GM18867 (cell line): Measurements from ENCODE around the gene TBX2.

Experiments used
- ATAC-seq: cut with Tn5 transposase; IDR thresholded peaks from one replicate; pipeline ENCODE4 v1.9.1; 2021; ENCODE audit warnings: mild to moderate bottlenecking, moderate library complexity; ENCODE audit not compliant: unreplicated experiment

The TBX2 gene

DNA sequence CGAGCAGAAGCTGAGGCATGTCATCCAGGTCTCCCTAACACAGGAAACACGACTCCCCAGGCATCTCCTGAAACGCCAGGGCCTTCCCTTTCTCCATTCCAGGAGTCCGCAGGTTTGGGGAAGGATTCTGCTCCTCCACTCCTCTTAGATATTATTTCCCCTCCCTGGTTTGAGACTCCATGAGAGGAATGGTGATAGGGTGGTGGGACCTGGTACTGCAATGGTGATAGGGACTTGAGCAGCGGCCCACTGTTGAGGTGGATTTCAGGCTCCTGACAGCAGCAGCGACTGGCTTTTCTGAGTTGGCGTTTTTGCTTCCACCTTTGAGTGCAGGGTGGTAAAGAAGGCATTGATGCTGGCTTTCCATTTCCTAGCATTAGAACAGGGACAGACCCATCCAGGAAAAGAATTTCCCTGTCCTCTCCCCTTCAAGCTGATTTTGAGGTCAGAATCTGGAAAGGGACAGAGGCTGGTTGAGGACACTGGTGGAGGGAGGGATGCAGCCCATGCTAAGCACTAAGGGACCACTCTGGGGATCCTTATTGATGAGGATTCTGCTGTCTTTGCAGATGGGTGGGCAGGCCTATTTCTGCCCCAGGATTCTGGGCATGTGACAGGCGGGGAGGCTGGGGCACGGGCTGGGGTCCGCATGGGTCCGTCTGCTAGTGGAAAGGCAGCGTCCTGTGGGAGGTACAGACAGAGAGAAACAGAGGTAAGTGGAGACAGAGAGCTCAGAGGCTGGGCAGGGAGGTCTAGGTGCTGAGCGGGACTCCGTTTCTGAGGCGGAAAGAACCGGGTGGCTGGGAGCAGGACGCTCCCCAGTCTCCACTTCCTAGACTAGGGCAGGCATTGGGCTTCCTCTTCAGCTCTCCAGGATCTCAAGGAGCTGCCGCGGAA, 51.2 kb downstream of the TBX2 start:
- no peak for ATAC-seq

DNA sequence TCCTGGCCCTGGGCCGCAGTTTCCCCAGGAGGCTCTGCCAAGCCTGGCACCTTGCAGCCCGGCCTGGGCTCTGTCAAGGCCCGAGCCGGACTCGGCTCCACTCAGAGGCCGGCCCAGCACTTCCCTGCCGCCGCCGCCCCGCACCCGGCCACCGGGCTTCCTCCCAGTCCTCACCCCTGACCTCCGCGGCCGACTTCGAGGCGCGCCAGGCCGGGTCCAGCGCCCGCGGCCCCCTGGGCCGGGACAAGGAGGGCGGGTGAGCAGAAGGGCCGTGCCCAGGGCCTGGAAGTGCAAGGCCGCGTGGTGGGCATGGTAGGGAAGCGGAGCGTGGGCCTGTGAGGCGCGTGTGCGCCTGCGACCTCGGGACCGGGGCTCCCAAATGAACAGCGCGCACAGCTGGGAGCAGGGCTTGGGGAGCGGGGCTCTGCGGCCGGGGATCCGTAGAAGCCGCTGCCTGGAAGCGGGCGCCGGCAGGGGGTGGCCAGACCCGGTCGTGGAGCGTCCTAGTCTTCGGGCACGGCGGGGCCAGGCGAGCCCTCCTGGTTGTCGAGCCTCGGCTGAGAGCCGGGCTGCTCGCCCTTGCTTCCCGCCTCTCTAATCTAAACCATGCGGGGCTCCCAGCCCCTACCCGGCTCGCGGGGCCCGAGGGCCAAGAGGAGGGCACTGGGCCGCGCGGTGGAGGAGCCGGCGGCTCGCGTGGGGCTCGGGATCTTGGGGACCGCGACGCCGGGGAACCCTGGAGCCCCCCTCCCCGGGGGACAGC, 52.1 kb downstream of the TBX2 start:
- ATAC-seq, result no peak

DNA sequence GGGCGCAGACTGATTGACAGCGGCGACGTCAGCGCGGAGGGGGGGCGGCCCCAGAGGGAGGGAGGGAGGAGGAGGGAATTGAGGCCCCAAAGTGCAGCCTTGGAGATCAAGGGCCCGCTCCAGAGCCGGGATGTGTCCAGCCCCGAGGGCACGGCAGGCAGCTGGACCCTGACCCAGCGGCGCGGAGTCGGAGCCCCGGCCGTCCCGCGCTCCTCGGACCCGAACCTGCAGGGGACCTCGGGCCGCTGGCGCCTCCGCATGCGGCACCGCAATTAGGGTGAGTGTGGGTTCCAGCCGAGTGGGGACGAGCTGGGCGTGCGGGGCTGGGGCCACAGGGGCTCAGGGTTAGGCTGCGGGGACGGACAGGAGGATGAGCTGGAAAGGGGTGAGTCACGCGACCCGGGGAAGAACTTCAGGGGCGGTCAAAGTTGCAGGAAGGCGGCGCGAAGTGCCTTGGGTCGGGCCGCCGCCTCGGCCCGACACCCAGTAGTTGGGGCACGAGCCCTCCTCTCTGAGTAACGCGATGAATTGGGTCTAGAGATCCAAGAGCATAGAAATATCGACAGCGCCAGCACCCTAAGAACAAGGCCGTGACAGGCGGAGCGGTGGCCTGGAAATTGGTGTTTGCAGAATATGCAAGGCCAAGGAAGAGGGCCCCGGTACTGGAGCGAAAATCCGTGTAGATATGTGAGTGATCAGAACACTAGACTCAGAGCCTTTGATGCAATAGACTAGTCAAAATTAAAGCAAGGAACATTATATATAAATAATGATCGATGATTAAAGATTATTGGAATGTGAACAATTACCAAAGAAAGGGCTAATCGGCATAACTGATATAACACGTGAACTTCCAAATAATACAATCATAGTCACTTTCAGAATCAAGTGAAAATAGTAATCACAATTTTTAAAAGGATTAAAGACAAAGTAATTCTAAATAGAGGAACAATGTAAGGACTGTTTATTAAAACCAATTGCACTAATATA, 53.0 kb downstream of the TBX2 start, which contains the start of gene TBX4:
TSS of gene TBX4 (plus strand) at position 122 of the 990 bp plus-strand sequence. CDS start 4,069 bp downstream, outside the sequence.
- no peak for ATAC-seq

DNA sequence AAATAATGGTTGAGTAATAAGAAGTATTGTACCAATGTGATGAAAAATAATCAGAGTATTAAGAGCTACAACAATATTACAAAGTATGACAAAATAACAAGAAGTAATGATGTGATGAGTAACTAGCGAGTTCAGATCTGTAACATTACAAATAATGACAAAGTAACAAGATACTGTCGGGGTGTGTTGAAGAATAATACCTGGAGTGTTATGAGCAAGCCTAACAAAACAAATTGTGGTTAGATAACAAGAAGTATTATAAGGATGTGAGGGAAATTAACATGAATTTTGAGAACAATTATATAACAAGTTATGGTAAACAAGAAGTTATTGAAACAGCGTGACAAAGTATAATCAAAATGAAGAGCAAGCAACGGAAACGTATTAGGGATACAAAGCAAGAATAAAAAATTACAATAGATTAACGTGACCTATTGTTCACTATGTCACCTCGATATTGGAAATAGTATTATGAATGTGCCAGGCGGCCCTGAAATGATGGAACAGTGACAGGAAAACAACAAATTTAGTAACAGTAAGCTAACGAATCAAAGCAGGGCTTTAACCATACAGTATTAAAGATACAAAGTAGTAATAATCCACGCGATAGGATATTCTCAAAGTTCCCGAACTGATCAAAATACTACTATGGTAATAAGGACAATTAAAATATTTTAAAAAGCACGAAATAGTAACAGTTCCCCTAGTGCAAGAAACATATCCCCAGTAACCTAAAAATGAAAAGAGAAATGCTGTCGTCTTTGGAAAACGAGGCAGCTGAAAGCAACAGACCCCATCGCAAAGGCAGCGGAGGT, 54.1 kb downstream of the TBX2 start:
- no peak for ATAC-seq

DNA sequence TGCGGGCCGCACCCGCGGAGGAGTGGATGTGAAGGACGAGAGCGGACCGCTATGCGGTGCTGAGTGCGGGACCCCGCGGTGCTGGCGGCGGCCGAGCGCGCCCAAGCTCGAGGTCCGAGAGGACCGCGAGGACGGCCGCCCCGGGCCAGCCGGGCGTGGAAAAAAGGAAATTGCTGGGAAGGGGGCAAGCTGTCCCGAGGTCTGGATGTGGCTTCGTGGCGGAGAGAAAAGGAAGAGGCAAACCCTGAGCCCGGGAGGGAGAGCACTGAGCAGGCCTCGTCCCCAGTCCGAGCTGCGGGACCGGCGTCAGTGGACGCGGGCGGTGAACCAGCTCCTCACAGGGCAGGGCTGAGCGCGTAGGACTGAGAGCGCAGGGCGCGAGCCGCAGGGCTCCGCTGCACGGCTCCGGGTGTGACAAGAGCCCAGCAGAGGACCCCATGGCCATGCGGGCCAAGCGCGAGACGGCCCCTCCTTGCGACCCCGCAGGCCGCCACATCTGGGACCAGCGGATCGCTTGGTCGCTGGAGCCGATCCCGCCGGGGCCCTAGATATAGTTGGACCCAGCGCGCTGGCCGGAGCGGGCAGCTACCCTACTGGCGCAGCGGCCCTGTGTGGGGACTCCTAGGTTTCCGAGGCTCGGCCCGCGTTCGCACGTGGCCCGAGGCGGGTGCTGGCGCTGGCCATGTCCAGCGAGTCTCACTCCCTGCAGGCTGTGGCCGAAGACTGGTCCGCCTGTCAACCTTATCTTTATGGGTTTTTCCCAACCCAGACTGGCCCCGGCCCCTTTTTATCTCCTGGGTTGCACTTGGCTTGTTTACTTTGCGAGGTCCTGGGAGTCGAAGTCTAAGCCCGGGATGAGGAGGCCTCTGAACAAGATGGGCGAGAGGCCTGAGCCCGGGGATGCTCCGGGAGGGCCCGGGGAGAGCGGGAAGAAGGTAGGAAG, 55.0 kb downstream of the TBX2 start:
- no peak for ATAC-seq

DNA sequence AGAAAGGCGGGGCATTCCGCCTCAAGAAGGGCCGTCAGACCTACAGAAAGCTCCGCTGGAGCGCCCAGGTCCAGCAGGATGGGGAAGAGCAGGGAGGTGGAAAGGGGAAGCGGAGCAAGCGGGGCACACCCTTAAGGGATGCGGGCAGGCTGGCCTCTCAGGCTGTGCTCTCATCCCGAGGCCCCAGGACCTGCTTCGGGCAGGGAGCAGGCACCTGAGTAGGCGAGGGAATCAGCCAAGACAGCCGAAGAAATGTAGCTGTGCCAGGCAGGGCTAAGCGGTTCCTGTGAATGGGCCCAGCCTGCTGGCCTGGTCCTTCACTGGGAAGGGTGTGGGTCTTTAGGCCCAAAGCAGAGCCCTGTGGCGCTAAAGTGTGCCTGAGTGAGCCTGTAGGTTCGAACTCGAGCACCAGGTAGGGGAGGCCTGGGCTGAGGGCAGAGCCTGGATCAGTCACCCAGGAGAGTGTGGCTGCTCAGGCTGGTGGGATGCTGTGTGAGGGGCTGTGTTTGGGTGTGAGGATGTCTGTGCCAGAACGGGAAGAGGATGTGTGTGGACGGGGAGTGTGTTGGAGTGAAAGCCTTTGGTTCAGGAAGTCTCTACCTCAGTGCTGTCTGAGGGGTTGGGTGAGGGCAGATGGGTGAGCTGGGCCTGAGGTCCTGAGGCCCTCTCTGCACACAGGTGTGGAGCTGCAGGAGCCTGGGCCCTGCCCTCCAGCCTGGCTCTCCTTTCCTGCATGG, 55.8 kb downstream of the TBX2 start:
- no peak for ATAC-seq

DNA sequence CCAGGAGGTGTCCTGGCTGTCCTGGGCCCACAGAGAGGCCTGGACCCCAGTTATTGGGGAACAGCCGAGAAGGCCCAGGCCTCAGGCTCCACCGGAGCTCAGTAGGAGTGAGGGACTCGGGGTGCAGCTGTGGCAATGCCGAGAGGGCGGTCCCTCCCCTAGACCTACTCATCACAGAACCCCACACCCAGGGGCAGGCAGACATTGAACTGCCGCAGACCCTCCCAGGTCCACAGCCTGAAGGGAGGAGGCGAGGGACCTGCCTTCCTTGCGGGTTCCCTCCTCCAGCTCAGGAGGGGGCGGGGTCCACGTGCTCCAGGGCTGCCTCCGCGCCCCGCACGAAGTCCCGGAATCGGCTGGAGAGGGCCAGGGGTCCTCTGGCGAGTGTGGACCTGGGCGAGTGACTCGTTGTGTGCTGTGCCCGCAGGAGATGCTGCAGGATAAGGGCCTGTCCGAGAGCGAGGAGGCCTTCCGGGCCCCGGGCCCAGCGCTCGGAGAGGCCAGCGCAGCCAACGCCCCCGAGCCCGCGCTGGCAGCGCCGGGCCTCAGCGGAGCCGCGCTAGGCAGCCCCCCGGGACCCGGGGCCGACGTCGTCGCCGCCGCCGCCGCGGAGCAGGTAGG, 56.5 kb downstream of the TBX2 start:
- ATAC-seq, result no peak

DNA sequence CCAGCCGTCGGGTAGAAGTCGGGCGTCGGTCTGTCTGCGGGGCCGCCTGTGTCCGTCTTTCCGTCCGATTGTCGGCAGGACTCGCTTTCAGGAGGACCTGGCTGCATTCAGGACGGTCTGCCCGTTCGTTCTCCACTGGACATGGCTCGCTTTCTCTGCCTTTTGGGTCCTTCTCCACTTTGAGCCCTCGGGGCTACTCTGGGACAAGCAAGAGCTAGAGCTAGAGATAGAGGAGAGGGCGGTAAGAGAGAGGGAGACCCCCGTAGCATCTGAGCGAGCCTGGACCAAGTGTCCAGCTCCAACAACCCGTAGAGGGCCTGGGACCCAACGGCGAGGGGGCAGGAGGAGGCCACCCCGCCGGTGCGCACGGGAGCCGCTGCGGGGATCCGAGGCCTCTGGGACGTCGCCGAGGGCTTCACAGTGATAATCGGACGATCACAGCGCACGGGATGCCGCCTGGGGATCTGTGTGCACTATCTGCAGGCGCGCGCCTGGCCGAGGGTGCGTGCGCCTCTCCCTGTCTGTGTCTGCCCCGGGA, 57.1 kb downstream of the TBX2 start:
- ATAC-seq, result no peak

DNA sequence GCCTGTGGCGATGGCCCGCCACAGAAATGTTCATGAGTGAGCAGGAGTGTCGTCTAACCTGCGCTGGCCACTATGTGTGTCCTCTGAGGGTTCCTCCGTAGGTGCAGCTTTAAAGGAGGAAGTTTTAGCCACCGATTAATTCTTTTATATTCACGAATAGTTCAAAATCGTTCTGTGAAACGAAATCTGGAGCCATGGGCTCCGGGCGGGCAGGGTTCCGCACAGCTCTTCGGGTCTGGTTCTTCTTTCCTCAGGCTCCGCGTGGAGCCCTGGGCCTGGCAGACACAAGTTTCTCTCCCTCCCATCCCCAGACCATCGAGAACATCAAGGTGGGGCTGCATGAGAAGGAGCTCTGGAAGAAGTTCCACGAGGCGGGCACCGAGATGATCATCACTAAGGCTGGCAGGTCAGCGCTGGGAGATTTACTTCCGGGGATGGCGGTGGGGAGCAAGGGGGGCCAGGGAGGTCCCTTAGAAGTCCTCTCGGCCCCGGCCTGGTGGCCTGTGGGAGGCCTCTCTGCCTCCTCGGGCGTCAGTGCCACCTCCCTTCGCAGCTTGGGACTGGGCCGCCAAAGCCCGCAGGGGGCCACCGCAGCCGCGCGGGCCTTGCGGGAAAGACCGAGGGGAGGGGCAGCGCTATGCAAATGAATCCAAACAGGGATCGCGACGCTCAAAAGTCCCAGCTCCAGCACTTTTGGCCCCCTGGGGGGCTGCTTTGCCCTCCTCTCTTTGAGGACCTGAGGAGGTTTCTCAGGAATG, 57.8 kb downstream of the TBX2 start:
- ATAC-seq, result no peak

DNA sequence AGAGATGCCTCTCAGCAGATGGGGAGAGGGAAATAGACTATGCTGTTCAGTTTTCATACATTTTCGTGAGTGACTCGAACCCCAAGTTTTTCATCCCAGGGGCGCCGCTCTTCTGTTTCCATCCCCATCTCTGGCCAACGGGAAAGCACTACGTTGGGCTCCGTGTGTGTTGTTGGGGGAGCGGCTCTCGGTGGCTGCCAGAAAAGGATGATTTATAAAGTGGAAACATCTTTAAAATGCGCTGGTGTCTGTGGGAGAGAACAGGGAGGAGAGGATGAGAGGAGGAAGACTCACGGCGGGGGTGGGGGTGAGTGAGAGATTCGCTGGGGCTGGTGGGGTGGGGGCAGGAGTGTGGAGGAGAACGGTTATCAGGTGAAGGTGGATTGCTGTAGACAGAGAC, 58.4 kb downstream of the TBX2 start:
- no peak for ATAC-seq

DNA sequence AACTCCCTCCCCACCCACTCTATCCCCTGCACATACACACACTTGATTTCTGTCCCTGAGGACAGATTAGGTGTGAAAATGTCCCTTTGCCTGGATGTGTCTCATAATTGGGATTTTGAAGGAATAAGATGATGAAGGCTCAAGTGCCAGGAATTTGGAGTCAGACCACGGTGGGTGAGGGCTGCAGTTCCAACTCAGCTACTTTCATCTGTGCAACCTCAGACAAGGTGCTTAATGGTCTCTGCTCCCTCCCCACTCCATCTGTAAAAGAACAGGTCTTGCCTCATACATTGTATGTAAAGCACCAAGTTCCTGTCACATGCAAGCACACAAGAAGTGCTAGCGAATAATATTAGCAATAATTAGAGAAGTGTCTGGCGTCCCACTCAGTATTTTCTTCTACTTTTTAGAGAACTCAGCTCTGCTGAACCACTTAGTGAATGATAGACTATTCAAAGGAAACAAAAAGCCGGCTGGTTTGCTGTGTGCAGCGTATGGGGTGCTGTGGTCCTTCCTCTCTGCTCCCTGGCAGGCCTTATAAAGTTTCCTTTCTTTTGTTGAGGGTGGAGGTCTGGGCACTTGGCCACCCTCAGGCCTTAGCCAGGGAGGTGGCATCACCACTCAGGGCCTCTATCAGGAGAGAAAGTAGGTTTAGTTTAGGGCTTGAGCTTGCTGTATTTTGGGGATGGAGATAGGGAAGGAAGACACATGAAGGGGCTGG, 58.9 kb downstream of the TBX2 start:
- ATAC-seq, result no peak
